Effector CD8-positive, alpha-beta T cell (primary cell): Measurements from ENCODE around the gene RAB3IL1.

ENCODE experiments used
- DNase-seq: peaks from one replicate; lab custom pipeline; 2025; lab: John Stamatoyannopoulos, UW

RAB3IL1 gene

DNA sequence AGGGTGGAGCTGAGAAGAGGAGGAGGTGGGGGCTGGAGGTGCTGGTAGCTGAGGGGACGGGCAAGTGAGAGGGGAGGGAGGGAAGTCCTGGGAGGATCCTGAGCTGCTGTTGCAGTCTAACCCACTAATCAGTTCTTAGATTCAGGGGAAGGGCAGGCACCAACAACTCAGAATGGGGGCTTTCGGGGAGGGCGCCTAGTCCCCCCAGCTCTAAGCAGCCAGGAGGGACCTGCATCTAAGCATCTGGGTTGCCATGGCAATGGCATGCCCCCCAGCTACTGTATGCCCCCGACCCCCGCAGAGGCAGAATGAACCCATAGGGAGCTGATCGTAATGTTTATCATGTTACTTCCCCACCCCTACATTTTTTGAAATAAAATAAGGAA, 50.4 kb downstream of the RAB3IL1 start:
- no peak for DNase-seq

DNA sequence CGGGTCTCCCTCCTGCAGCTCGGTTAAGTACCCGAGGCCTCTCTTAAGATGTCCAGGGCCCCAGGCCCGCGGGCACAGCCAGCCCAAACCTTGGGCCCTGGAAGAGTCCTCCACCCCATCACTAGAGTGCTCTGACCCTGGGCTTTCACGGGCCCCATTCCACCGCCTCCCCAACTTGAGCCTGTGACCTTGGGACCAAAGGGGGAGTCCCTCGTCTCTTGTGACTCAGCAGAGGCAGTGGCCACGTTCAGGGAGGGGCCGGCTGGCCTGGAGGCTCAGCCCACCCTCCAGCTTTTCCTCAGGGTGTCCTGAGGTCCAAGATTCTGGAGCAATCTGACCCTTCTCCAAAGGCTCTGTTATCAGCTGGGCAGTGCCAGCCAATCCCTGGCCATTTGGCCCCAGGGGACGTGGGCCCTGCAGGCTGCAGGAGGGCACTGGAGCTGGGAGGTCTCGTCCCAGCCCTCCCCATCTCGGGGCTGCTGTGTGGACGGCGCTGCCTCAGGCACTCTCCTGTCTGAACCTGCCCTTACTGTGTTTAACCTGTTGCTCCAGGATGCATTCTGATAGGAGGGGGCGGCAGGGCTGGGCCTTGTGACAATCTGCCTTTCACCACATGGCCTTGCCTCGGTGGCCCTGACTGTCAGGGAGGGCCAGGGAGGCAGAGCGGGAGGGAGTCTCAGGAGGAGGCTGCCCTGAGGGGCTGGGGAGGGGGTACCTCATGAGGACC, 51.0 kb downstream of the RAB3IL1 start:
- DNase-seq: no peak

DNA sequence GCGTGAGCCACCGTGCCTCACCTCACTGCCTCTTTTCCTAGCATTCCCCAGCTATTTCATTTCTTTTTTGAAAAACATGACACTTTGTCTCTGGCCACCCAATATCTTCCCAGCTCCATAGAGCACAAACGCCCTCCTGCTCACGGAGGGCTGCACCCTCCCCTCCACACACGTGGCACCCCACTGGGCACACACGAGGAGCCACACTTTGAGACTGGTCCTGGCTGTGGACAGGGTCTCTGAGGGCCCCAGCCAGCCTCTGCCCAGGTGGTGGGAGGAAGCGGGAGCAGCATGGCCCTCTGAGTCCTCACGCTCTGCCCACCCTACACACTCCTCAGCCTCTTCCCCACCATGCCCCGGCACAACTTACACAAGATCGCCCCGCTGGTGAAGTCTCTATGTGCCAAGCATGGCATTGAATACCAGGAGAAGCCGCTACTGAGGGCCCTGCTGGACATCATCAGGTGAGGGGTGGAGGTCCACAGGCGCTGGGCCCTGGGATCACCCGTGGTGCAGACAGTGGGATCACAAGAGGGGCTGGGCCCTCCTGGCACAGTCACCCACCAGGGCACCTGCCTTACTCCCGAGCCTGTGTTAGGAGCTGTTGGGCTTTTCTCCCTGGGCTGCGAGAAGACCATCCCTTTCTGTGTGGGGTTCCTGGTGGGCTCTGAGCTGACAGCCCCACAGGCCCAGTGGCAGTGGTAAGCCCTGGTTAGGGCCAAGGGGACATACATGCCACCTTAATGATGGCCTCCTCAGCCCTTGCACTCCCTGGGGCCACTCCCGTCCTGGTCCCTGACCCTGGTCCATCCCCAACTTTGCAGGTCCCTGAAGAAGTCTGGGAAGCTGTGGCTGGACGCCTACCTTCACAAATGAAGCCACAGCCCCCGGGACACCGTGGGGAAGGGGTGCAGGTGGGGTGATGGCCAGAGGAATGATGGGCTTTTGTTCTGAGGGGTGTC, 52.3 kb downstream of the RAB3IL1 start:
- no peak for DNase-seq

DNA sequence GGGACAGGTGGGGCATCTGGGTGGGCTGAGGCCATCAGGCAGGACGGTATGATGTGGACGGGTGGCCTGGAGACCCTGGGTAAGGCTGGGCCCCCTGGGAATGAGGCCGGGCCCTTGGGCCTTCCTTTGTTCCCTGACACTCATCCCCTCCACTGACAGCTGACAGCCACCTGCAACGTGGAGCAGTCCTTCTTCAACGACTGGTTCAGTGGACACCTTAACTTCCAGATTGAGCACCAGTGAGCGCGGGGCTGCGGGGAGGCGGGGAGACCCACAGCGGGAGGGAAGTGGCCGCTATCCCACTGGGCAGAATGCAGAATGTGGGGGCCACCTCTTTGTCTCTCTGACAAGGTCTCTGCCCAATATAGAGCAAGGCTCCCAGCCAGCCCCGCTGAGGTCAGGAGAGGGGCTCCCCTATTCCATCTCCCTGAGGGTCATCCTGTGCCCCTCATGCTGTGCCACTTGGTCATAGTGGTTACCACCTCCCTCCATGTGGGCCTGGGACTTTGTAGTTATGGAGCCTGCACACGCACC, 53.8 kb downstream of the RAB3IL1 start:
- no peak for DNase-seq

DNA sequence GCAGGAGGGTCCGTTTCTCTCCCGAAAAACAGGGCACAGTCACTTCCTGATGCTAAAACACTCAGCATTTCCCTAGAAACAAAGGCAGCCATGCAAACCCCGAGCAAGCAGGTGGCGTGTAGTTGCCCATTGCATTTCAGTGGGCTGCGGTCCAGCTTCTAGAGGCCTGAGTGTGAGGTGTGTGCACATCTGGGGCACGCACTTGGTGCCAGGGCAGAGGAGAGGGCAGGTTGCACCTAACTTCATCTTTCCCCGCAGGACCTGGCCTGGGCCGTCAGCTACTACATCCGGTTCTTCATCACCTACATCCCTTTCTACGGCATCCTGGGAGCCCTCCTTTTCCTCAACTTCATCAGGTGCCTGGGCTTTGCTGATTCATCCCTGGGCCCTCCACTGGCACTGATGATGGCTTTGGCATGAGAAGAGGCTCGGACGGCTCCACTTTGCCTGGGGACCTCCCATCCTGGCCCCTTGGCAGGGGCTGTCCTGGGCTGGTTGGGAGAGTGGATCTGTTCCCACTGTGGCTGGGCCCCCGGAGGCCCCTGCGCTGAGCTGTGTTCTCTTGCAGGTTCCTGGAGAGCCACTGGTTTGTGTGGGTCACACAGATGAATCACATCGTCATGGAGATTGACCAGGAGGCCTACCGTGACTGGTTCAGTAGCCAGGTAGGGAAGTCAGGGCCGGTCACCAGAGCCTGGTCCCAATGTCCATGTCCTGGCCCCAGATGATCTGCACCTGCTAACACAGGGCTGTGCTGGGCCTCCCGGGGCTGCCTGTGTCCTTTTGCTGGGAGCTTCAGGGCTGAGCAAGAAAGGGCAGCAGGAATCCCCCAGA, 54.4 kb downstream of the RAB3IL1 start:
- DNase-seq: no peak

DNA sequence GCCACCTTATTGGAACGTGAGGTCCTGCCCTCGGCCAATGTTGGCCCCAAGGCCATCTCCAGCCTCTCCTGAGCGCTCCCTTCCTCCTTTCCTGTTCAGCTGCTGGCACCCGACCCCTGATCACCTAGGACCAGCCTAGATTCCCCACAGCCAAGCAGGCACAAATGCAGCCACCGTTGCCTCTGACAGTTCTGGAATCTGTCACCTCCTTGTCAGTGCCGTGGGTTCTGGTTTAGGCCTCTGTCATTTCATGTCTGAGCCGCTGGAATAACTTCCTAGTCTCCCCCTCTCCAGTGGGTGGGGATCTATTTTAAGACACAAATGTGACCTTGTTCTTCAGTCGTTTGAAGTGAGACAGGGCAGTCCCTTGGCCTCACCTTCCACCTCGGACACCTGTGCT, 55.7 kb downstream of the RAB3IL1 start:
- no peak for DNase-seq

DNA sequence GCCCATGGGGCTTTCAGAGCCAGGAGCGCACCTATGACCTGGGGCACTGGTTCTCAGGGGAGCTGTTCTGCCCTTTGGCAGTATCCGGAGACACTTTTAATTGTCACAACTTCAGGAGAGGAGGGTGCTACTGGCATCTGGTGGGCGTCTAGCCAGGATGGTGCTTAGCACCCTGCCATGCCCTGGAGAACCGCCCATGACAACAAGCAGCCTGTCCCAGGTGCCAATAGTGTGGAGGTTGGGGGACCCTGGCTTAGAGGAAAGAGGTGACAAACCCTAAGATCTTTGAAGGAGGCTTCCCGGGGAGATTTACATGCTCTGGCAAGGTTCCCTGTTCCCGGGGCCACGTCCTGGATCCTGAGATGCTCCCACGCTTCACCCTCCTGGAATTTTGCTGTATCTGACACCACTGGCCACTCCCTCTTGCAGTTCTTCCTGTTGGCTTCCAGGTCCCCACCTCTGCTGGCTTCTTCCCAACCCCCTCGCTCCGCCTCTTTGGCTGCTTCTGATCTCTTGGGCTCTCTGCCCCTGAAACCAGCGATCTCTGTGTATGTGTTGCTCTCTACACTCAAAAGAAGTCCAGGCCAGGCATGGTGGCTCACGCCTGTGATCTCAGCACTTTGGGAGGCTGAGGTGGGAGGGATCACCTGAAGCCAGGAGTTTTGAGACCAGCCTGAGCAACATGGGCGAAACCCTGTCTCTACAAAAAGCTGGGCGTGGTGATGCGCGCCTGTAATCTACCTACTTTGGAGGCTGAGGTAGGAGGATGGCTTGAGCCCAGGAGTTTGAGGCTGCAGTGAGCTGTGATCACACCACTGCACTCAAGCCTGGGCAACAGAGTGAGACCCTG, 57.1 kb downstream of the RAB3IL1 start:
- no peak for DNase-seq

DNA sequence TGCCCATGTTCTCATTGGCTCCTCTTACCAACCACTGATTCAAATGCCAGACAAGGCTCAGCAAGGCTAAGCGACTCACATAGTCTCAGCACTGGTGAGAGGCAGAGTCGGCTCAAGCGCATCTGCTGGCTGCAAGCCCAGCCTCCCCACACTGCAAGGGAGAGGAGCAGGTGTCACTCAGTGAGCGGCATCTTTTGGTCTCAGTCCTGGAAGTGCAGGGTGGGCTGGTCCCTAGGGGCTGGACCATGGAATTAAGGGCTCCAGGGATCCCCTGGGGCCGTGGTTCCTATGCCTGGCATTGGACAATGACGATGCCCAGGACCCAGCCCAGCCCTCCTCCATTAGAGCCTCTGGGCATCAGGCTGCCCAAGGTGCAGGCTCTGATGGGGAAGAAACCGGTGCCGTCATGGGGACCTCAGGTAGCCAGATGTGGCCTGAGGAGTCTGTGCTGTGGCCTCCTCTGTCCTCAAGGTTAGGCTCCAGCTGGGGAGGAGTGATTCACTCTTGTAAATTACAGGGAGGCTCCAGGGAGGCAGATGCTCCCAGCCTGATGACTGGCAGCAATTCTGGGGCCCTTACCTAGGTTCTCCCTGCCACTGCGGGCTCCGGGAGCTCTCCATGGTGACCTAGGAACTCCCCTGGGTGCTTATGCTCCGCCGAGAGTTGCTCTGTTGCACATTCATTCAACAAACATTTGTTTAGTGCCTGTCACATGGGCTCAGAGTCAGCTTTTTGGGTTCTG, 61.3 kb downstream of the RAB3IL1 start:
- no peak for DNase-seq

DNA sequence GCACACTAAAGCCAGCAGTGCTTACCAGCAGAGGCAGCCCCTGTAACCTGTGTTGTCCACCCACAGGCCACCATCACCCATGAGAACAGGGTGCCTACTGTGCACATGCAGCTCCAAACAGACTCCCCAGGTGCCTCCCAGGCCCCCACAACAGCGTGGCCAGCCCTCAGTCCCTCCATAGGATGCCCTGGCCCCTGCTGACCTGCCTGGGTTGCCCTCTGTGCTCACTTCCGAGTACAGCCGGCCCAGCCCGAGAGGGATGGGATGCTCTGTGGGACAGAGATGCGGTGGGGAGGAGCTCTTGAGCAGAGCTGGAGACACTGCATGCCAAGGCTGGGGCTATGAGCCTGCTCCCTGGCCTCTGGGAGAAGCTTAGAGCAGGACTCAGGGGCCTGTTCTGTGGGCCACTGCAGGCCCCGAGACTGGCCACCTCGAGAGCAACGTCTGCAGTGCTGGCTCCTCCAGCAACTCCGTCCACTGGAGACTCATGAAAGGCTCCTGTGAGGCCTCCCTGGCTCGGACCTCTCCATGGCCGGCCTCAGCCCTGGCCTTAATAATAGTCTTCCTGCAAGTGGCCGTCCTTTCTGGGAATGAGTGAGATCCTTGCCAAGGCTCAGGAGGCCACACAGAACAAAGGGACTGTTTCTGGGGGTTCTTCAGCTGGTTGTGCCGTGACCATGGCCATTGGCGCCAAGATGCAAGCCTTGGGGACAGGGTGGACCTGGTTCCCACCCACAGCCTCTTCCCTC, 62.2 kb downstream of the RAB3IL1 start:
- no peak for DNase-seq

DNA sequence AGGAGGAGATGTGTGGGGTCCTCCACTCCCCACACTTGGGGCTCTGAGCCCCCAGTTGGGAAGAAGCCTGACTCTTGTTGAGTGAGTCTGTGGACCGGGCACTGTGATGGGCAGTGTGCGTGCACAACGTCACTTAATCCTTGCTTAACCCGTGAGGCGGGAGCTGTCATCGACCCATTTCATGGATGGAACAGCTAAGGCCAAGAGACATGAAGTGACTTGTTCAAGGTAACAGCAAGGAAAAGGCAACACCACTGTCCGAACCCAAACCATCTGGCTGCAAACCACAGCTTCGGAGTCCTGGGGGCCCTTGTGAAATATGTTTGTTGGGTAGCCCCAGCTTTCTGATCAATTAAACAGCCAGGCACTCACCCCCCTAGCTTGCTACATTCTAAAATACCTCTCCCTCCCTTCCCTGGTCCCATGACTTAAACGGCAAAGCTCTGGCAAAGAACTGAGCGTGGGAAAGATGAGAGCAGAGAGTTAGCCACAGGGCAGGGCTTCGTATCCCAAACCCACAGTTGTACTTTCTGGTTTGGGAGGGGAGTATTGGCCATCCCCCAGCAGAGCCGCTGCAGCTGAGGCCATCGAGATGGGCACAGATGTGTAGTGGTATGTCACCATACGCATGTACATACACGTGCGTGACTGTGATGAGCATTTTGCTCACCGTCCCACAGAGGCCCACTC, 63.0 kb downstream of the RAB3IL1 start:
- no peak for DNase-seq

DNA sequence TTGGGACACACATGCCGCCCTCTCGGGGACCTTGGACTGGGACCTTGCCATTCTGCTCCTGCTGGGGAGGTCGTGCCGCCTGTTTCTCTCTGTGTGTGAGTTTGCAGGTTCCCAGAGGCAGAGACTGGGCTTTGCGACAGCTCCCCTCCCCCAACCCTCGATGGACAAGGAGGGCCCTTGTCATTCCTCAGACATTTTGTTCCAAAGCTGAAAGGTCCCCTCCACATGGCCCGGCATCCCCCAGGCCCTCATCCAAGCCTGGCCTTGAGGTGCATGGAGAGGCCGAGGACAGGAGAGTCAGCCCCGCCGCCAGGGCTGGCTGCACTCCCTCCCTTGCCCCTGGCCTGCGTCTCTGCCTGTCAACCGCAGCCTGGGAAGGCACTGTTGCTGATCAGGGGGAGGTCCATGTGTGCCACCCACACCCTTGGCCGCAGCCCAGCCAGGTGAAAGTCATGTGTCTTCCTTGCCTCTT, 63.6 kb downstream of the RAB3IL1 start:
- DNase-seq: no peak

DNA sequence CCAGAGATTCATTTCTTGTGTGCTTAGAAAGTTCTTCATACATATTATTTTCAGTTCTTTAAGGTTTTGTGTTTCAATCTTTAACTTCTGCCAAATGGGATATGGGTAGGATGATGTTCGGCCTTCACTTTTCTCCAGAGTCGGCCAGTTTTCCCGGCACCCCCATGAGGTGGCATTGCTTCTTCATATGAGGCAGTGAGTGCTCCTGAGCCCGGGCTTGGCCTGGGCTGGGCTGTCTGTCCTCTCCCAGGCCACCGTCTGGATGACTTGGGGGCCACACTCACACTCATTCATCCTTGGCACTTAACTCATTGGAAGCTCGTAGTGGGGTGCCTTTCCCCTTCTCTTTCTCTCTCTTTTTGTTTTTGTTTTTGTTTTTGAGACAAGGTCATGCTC, 65.5 kb downstream of the RAB3IL1 start:
- no peak for DNase-seq

DNA sequence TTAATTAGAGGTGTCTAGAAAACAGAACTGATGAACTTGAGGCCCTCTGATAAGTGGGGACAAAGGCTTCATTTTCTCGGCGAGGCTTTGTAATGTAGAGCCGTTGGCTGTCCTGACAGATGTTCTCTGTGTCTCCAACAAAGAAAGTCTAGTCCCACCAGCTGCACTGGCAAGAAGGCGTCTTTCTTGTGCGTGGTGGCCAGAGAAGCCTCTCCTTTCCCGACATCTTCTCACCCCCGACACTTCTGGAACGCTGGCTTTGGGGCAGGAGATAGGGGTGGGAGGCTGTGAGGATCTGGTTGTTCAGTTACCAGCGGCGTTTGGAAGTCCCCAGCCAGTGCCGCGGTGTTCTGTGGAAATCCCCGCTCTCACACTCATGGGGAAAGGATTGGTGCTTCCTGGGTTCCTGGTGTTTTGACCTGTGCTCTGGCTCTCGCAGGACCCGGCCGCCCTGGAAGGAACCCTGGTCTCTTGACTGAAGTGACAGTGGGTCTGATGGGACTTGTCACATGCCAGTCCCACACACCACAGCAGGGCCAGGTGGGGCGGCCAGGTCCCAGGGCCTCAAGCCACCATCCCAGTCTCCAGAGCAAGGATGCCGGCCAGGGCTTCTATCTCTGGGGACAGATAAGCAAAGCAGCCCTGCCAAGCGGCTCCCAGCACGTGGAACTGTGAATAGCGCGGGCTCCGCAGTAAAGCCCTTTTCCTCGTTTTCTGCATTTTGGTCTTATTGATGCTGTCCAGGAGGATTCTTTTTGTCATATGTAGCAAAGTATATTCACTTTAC, 66.1 kb downstream of the RAB3IL1 start:
- DNase-seq: no peak

DNA sequence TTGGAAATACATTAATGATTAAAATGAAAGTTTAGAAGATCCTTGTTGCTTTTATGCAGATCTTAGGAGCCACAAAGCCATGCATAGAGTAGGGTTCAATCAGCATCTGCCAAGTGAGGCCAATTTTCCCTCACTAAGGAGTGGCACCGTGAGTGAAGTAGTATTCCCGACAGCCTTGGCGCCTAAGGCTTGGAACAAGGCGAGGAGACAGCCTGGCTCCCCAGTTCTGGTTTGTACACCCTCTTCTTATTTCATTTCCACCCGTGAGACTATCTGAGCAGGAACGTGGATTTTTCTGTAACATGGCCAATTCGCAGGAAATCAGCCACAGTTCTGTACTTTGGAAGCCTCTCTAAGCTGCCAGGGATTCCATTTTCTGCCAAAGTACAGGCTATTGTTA, 66.7 kb downstream of the RAB3IL1 start:
- no peak for DNase-seq

DNA sequence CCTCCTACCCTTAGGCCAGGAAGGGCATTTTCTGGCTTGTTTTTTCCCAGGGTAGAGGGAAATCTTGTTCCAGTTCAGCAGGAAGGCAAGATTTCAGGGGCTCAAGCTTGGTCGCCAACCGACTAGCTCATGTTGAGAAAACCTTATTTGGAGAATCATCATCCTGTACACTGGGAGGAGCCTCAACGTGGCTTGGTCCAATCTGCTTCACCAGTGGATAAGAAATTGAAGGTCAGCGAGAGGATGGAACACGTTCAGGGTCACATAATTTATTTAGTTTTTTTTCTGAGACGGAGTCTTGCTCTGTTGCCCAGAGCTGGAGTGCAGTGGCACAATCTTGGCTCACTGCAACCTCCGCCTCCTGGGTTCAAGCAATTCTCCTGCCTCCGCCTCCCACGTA, 68.7 kb downstream of the RAB3IL1 start:
- no peak for DNase-seq

DNA sequence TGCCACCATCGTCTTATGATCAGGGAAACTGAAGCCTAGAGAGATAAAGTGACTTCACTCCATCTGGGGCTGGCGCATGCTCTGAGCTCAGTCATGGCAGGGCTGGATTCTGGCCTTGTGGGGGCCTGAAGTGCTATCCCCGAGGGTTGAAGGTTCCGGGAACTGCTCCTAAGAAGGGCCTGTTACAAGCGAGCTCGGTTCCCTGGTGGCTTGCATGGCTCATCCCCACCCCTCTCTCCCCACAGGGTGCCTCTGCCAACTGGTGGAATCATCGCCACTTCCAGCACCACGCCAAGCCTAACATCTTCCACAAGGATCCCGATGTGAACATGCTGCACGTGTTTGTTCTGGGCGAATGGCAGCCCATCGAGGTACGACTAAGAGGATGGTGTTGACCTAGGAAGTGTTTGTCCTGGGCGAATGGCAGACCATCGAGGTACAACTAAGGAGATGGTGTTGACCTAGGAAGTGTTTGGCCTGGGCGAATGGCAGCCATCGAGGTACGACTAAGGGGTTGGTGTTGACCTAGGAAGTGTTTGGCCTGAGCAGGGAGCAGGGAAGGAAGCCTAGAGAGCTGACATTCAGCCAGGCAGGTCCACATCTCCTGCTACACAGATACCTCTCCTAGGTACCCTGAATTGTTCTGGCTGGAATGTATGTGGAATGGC, 69.3 kb downstream of the RAB3IL1 start:
- DNase-seq: no peak
